KOPT-K1 (cell line): Measurements from ENCODE around the gene MRPS2.
"Not testable (repeated sequence)": the region's sequence is repeated elsewhere in the genome, so short reads cannot be mapped to it uniquely, and the experiment has no call there.

Source experiments
- H3K27ac ChIP-seq: fragments of 200-600 bp; sonication (generic); 2 replicates; pipeline ENCODE4 v1.5.1; 2016; ENCODE audit warnings: antibody characterized with exemption, mild to moderate bottlenecking, low read depth, low read length; ENCODE audit not compliant: poor library complexity, severe bottlenecking
- H3K36me3 ChIP-seq: fragments of 200-600 bp; sonication (generic); 2 replicates; pipeline ENCODE4 v1.5.1; 2017; ENCODE audit warnings: antibody characterized with exemption, mild to moderate bottlenecking, low read length, moderate library complexity; ENCODE audit not compliant: insufficient read depth
- H3K9me3 ChIP-seq: fragments of 200-600 bp; sonication (generic); 2 replicates; pipeline ENCODE4 v1.5.1; 2017; ENCODE audit warnings: antibody characterized with exemption, low read length, mild to moderate bottlenecking; ENCODE audit not compliant: insufficient read depth, poor library complexity, severe bottlenecking

The MRPS2 gene

GRCh38 chr9:135546792-135547617 lies 46.5 kb downstream of the MRPS2 start:
- not testable (repeated sequence) for H3K9me3 ChIP-seq, H3K27ac ChIP-seq, H3K36me3 ChIP-seq

GRCh38 chr9:135547756-135548736 lies 47.6 kb downstream of the MRPS2 start:
- Histone ChIP-seq H3K27ac (no peak overlapping the region), H3K9me3 (no peaks in the 10 kb centered on the region), H3K36me3 (no peaks in the 10 kb centered on the region)

- not testable (repeated sequence) for H3K27ac ChIP-seq, H3K9me3 ChIP-seq, H3K36me3 ChIP-seq
Observed at GRCh38 chr9:135549478-135550343, 49.2 kb downstream of the MRPS2 start.

- no peaks in the 10 kb centered on the region for H3K9me3 ChIP-seq
- H3K27ac ChIP-seq, result no peak overlapping the region
- H3K36me3 ChIP-seq, result no peaks in the 10 kb centered on the region
Observed at GRCh38 chr9:135550344-135550918, 49.9 kb downstream of the MRPS2 start.

- no peak overlapping the region for H3K27ac ChIP-seq
- H3K9me3 ChIP-seq, result no peaks in the 10 kb centered on the region
- H3K36me3 ChIP-seq, result no peaks in the 10 kb centered on the region
Observed at GRCh38 chr9:135551031-135551430, 50.5 kb downstream of the MRPS2 start.

- Histone ChIP-seq H3K36me3 (no peaks in the 10 kb centered on the region), H3K9me3 (no peaks in the 10 kb centered on the region), H3K27ac (no peak overlapping the region)
Observed at GRCh38 chr9:135551456-135551855, 51.0 kb downstream of the MRPS2 start.

GRCh38 chr9:135552021-135552697 lies 51.7 kb downstream of the MRPS2 start:
- H3K36me3 ChIP-seq, result no peaks in the 10 kb centered on the region
- H3K9me3 ChIP-seq, result no peaks in the 10 kb centered on the region
- H3K27ac ChIP-seq, result no peak overlapping the region

- H3K36me3 ChIP-seq, result no peaks in the 10 kb centered on the region
- H3K27ac ChIP-seq, result no peak overlapping the region
Observed at GRCh38 chr9:135552698-135553171, 52.3 kb downstream of the MRPS2 start.

More at GRCh38 chr9:135552698-135553171, 52.3 kb downstream of the MRPS2 start:
- no peaks in the 10 kb centered on the region for H3K9me3 ChIP-seq
